Body of pancreas (tissue), 4 donors: ENCODE measurements around the gene MCCD1. TPM values are rescaled to one million over a fixed set of nuclear protein-coding genes. Genes with fewer than 3 reads are reported as not detected.

ENCODE experiments used
- ATAC-seq: fragments of 150-250 bp; one replicate; pipeline ENCODE4 v1.9.1; 2016
- DNase-seq, 4 donors: peaks; one replicate each; pipeline ENCODE4 v3.0.0-alpha.2; 2019
- H3K27ac ChIP-seq, 4 donors: fragments of 200-600 bp; sonication (generic); 1 replicate in 3 of 4; 2 replicates in 1 of 4; pipeline versions ENCODE4 v1.5.1 to v1.6.1; 2016 to 2019; ENCODE audit warnings: mild to moderate bottlenecking in 1 of 4, mixed read lengths in 1 of 4, moderate library complexity in 1 of 4
- H3K27me3 ChIP-seq, 2 donors: fragments of 200-600 bp; sonication (generic); one replicate each; pipeline ENCODE4 v1.6.0; 2016; ENCODE audit warnings: mild to moderate bottlenecking in 1 of 2
- H3K36me3 ChIP-seq, 2 donors: fragments of 200-600 bp; sonication (generic); replicated peaks in 1 of 2; 2 replicates each; pipeline ENCODE4 v1.5.1; 2016; ENCODE audit warnings: low read depth in 2 of 2; ENCODE audit not compliant: insufficient read depth in 1 of 2
- H3K4me1 ChIP-seq: fragments of 200-600 bp; sonication (generic); one replicate; pipeline ENCODE4 v1.6.0; 2016
- H3K4me3 ChIP-seq, 2 donors: fragments of 200-600 bp; sonication (generic); 1 replicate in 1 of 2; 2 replicates in 1 of 2; pipeline ENCODE4 v1.5.1; 2016 to 2019
- H3K9me3 ChIP-seq, 3 donors: fragments of 200-600 bp; sonication (generic); 1 replicate in 2 of 3; 2 replicates in 1 of 3; pipeline ENCODE4 v1.5.1; 2016
- CTCF ChIP-seq, 7 experiments: fragments of 450-650 bp in 4 of 7; fragments of 200-600 bp in 3 of 7; sonication (generic) in 3 of 7; IDR thresholded peaks; one replicate each; pipeline ENCODE4 v1.5.1; 2016 to 2019; ENCODE audit warnings: antibody characterized with exemption in 7 of 7
- POLR2A ChIP-seq, 3 donors: fragments of 450-650 bp; IDR thresholded peaks; one replicate each; pipeline ENCODE4 v1.6.1; 2016; ENCODE audit warnings: antibody characterized with exemption in 3 of 3, mild to moderate bottlenecking in 2 of 3
- WGBS, 2 donors: methylation state at CpG; one replicate each; pipeline ENCODE4 v1.1.5; 2017; 5-methylcytosine and 5-hydroxymethylcytosine counted together
- intact Hi-C: fragments of 100-400 bp; cut with DNase I; formaldehyde crosslinking; loops from one replicate; pipeline ENCODE4 v1.15.1; 2023
- total RNA-seq, 2 donors: library from RNA; depleted of rRNA; stranded (reverse); fragments of >200 nt; gene quantifications; one replicate each; pipeline ENCODE4 v1.1.0, GENCODE V29; 2016

Gene MCCD1
- total RNA-seq, 2 donors from 2014 or later, result not detected

- no peak overlapping the region for H3K4me3 ChIP-seq
- TF ChIP-seq POLR2A (IDR thresholded peaks at IDR 0.05) (no peak), CTCF (IDR thresholded peaks at IDR 0.05) (no peak)
- 77 to 78% methylated on average over 4 of the region's 4 CpGs for WGBS, 2 donors
- H3K9me3 ChIP-seq, result no peaks in the 10 kb centered on the region
- H3K27ac ChIP-seq, result no peak overlapping the region
- peaks cover 6% of the 10 kb centered on the region in 2 donors for H3K36me3 ChIP-seq
- intact Hi-C loops, result no loop called here
- DNase-seq (no peak), ATAC-seq (no peak)
- no peaks in the 10 kb centered on the region for H3K27me3 ChIP-seq
- H3K4me1 ChIP-seq, result peaks cover 11% of the 10 kb centered on the region
These were observed 2.7 kb upstream of the MCCD1 start for GRCh38 chr6:31525932-31526591.

GRCh38 chr6:31528307-31528777 lies 420 bp upstream of the MCCD1 start:
- 65 to 86% methylated on average over 4 of the region's 4 CpGs for WGBS, 2 donors
- H3K27ac ChIP-seq, result peak overlapping the region in 1 of 4 donors; percentile 23
- H3K4me3 ChIP-seq, result no peak overlapping the region
- no peaks in the 10 kb centered on the region for H3K27me3 ChIP-seq
- peaks cover 10 to 15% of the 10 kb centered on the region in 2 donors for H3K36me3 ChIP-seq
- ATAC-seq (peak; percentile 10), DNase-seq (no peak)
- intact Hi-C loops, result no loop called here
- no peak for TF ChIP-seq POLR2A (IDR thresholded peaks at IDR 0.05)
- no peak for TF ChIP-seq CTCF (IDR thresholded peaks at IDR 0.05)
- peaks cover 11% of the 10 kb centered on the region for H3K4me1 ChIP-seq
- no peaks in the 10 kb centered on the region for H3K9me3 ChIP-seq

GRCh38 chr6:31529329-31530150 lies 778 bp downstream of the MCCD1 start:
- DNase-seq, result no peak
- H3K36me3 ChIP-seq, result peaks cover 19 to 26% of the 10 kb centered on the region in 2 donors
- no peaks in the 10 kb centered on the region for H3K27me3 ChIP-seq
- no peaks in the 10 kb centered on the region for H3K9me3 ChIP-seq
- TF ChIP-seq POLR2A (IDR thresholded peaks at IDR 0.05) (no peak), CTCF (IDR thresholded peaks at IDR 0.05) (no peak)
- intact Hi-C loops, result no loop called here
- peak overlapping the region in 3 of 4 donors; percentile 31 to 43 (median 34) for H3K27ac ChIP-seq
- H3K4me1 ChIP-seq, result peaks cover 11% of the 10 kb centered on the region
- 26 to 40% methylated on average over 7 to 12 of the region's 12 CpGs for WGBS, 2 donors
- ATAC-seq, result peak; percentile 41
- H3K4me3 ChIP-seq, result no peak overlapping the region

- Histone ChIP-seq H3K36me3 (peaks cover 30 to 37% of the 10 kb centered on the region in 2 donors), H3K27ac (no peak overlapping the region), H3K4me3 (no peak overlapping the region), H3K27me3 (no peaks in the 10 kb centered on the region), H3K4me1 (peaks cover 11% of the 10 kb centered on the region), H3K9me3 (no peaks in the 10 kb centered on the region)
- no peak for TF ChIP-seq POLR2A (IDR thresholded peaks at IDR 0.05)
- no peak for TF ChIP-seq CTCF (IDR thresholded peaks at IDR 0.05)
- DNase-seq (no peak), ATAC-seq (no peak)
- 60 to 67% methylated on average over 5 to 6 of the region's 6 CpGs for WGBS, 2 donors
- intact Hi-C loops, result no loop called here
These were observed 1.9 kb downstream of the MCCD1 start for GRCh38 chr6:31530659-31531058.
